H54 (cell line): ENCODE data around the gene USP40.

ENCODE experiments used
- DNase-seq: peaks from one replicate; pipeline ENCODE4 v3.0.0; 2011; ENCODE audit warnings: low spot score, mixed read lengths; ENCODE audit not compliant: insufficient read length
- FAIRE-seq: peaks from 3 replicates; lab custom pipeline; 2011; peaks lifted over from hg19 to GRCh38; lab: Jason Lieb, UNC
- POLR2A ChIP-seq: IDR thresholded peaks from 2 replicates; pipeline ENCODE4 v1.6.1; 2011; ENCODE audit warnings: low read depth, mild to moderate bottlenecking, low read length

The USP40 gene

DNA sequence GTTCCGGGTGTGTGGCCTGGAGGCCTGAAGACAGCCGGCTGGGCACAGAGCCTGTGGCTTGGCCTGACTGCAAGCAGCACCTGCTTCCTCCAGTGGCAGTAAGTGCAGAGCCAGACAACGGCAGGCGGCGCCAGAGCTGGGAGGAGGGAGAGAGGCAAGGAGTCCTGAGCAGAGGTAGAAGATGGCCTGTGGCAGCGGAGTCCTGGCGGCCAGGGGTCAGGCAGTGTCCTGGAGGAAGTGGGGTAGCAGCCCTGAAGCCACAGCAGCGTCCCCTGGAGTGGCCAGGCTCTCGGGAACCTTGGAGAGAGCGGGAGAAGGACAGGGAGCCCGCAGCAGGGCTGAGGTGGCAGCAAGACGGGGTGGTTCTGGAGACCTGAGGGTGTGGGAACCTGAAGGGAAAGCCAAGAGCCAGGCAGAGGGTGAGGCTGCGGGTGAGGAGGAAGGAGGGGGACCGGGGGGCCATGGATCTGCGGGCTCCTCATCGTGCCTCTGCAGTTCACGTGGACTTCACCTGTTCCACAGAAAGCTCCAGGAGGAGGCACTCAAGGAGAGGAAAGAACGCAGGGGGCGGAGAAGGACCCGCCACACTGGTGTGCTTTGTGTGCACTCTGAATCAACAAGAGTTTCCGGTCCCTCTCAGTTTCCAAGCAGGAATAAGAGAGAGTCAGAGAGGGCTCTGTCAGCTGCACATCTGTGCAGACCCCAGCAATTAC, 85.9 kb downstream of the USP40 start:
- no peak for TF ChIP-seq POLR2A
- DNase-seq (no peak), FAIRE-seq (no peak)

DNA sequence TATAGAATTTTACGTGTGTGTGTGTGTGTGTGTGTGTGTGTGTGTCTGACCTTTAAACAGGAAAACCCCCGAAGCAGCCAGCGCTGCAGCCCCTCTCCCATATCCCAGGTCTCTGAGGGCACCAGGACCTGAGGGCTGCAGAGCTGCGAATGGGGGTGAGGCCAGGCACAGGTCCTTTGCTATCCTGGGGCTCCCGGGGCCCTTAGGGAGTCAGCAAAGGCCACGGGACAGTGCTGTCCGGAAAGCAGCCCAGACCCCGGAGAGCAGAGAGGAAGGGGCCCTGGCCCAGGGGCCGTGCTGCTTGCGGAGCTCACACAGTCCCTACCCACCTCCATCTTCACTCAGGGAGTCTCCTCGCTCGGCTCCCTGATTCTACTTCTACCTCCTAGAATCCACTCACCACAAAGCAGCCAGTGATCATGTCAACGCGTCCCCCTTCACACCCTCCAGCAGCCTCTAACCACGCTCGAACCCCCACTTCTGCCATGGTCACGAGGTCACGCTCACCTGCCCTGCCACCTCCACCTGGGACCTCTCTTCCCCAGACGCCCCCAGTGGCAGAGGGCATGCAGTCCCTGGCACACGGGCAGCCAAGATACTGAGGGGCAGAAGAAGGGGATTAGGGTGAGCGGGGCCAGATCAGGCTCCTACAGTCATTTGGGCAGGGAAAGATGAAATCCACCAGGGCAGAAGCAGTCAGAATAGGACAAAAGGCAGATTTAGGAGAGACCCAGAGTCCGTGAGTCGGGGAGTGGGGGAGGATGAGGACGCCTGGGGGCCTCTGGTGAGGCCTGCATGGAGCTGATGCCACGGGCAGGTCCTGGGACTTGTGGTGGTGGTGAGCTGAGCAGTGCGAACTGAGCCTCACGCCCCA, 86.7 kb downstream of the USP40 start:
- no peak for FAIRE-seq
- no peak for TF ChIP-seq POLR2A
- DNase-seq, result no peak

DNA sequence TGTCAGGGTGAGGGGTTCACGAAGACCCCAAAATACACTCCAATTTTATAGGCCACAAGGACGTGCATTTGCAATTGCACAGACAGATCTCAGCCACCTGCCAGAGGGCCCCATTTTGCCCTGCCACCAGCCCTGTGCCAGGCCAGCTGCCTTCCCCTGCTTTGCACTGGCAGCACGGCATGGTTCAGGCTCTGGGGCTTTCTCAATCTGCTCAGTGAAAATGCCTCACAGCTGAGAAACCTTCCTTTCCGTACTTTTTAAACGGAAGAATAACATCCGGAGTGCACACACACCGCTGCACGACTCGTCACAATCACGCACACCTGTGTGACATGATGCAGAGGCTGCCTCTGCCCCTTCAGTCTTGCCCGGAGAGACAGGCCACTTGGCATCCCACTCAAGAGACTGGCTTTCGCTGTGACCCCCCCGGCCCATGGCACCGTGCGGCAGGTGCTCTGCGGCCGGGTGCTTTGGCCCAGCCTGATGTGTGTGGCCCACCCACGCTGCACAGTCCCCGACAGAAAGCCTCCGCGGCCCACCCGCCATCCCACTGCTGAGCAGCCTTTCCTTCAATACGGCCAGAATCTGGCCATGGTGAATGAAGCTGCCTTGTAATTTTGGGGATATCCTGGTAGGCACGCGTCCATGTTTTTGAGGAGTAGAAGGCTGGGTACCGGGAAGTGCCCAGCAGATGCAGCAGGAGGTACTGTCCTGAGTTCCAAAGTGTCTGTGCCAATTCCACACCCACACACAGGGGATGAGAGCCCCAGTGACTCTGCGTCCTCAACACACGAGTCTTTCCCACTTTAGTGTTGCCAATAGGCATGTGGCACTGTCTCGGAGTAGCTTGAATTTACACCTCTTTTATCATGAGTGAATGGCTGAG, 88.8 kb downstream of the USP40 start:
- no peak for DNase-seq
- FAIRE-seq, result no peak
- TF ChIP-seq POLR2A, result no peak

DNA sequence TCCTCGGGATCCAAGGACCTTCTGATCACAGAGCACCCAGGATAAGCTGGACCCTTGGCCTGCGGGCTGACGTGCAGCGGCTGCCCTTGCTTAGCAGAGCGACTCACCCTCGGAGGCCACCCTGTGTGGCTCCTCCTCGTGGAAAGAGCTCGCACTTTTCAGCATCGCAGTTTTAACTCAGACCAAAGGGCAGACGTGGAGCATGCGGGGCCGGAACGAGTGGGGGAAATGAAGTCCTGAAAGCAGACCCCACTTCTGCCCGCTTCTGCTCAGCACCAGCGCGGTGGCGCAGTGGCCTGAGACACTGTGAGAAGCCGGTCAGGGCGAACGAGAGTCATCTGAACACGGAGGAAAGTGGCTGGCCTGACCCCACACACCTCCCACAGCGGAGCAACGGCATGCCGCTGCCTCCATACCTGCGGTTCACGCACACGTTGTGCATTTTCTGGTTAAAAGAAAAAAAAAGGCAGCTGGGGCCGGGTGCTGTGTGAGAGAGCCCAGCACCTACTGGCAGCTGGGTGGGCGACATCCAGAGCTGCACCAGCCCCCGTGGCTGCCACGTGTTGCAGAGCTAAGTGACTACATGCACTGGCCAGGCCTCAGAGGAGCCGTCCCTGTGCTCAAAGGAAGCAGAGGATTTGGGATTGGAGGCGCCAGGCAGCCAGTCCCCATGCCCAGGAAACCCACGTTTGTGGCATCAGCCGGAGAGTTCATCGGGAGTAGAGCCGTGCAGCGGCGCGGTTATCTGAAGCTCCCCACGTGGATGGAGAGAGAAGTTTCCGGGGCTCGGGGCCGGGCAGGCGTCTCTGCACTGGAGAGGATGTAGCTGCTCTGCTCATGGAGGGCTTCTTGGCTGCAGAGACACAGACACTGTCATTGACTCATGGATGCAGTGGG, 89.7 kb downstream of the USP40 start:
- FAIRE-seq (no peak), DNase-seq (no peak)

DNA sequence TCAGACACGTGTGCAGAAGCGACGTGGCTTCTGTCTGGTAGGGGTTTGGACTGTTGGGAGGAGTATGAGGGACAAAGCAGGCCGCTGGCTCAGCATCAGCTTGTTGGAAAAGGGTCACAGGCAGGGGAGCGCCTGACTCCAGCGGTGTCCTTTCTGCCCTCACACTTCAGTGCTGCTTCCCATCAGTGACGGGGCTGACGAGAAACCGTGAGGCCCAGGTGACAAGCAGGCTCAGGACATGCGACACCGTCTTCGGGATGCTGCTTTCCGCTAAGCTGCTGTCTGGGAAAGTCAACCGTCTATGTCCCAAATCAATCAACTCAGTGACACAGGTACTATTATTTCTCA, 90.5 kb downstream of the USP40 start:
- no peak for TF ChIP-seq POLR2A
- DNase-seq (no peak), FAIRE-seq (no peak)

More for the DNA sequence above, 89.7 kb downstream of the USP40 start:
- TF ChIP-seq POLR2A, result no peak

DNA sequence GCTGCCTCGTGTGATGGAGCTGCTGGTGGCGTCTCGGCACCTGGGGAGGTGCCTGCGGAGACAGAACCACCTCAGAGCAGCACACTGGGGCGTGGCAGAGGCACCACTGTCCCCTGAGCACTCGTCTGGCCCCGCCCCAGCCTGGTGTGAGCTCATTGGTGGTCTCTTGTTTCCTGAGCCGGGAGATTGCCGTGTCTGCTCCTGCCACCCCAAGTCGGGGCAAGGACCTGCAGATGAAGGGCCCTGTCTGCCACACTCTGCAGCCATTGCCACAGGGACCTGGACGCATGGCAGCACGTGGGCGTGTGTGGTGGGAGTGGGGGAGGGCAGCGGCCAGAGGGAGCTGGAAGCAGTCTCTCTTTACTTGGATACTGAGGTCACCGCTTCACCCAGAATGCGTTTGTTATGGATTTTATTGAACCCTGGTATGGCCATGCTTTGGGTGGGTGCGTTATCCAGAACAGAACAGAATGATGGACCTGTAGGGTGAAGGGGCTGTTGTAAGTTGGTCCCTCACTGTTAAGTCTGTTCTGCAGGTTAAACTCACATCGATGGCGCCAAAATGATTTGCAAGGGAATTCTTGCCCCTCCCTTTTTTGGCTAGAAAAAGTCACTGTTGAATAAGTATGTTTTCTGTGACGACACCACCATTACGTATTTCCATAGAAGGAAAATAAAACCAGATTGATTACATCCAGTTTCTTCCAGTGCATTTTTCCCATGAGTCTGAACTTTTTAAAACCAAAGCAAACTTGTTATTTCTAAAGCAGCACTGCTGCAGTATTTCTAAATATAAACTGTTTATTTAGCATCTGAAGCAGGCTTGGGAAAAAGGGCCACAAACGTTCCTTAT, 92.0 kb downstream of the USP40 start:
- FAIRE-seq (no peak), DNase-seq (no peak)
- TF ChIP-seq POLR2A, result no peak

DNA sequence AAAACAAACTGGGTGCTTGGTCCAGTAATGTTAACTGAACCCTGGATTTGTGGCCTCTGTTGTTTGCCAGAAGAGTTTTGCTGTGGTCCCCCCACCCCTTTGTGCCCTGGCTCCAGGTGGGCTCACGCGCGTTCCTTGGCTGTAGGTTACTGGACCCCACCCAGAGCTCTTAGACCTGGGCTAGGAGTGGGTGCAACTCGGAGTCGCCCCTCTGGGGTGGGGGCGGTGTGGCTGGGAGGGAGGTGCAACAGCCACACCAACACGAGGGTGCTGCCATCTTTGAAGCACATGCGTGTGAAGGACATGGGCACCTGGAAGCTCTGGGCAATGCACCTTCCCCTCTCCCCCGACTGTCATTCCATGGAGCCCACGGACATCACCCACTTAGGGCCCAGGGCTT, 92.7 kb downstream of the USP40 start:
- FAIRE-seq, result no peak
- DNase-seq, result no peak
- no peak for TF ChIP-seq POLR2A

DNA sequence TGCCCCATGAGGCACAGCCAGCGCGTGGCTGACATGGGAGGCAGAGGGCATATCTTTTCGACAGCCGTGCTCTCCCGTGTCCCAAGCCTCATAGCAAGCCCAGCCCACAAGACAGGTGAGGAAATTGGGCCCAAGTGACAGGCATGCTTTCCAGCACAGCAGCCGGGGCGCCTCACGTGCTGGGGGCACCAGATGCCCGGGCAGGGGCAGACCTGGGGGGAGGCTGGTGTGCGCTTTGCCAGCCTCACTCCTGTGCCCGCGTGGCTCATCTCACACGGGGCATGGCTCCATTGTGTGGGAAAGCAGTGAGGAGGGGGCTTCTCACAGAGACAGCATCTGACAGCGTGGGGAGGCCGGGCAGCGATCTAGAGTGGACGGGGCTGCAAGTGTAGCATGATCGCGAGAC, 93.2 kb downstream of the USP40 start:
- FAIRE-seq, result no peak
- DNase-seq, result no peak
- no peak for TF ChIP-seq POLR2A

DNA sequence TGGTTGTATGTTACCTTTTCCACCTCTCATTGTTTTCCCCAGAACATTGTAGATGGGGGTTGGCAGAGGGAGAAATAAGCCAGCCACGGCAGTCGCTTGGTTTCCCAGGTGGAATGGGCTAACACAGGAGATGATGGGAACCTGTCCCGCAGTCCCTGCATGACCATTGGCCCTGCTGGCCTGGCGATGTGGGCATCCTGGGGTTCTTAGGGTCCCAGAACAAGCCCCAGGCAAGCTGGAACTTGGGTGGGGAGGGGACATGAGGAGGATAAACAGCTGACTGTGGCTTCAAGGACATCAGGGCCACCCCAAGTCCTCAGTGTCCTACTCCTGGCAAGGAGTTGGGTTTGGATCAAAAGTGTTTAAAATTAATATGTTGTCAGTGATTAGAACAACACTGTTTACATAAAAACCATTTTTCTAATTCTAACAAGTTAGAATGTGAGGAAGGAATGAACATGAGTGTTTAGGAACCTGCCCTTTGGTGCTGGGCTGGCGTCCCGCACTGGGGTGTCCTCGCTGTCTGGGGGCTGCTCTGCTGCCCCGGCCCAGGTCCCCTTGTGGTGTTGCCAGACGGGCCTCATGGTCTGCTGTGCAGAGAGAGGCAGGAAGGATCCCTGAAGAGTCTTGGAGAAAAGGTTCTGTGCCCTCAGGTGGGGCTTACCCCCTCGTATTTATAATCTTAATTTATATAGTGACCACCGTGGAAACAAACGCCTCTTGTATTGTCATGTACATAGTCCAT, 95.1 kb downstream of the USP40 start:
- TF ChIP-seq POLR2A, result no peak
- DNase-seq, result no peak
- FAIRE-seq, result no peak

DNA sequence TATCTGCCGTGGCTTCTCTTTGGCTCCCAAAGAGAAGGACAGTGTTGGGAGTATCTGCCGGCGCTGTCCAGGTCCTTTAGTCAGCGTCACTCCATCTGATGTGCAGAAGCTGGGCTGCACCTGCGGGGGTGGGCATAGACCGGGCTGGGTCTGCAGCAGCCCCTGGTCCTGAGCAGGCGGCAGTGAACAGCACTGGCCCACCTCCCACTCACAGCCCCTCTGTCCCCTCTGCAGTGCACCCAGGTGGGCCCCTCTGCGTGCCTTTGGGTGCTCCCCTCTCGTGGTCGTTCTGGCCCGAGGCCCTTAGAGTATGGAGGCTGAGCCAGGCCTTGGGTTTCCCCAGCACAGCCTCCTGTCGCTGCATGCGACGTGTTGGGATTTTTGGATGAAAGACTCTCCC, 95.7 kb downstream of the USP40 start:
- TF ChIP-seq POLR2A, result no peak
- no peak for FAIRE-seq
- DNase-seq, result no peak

DNA sequence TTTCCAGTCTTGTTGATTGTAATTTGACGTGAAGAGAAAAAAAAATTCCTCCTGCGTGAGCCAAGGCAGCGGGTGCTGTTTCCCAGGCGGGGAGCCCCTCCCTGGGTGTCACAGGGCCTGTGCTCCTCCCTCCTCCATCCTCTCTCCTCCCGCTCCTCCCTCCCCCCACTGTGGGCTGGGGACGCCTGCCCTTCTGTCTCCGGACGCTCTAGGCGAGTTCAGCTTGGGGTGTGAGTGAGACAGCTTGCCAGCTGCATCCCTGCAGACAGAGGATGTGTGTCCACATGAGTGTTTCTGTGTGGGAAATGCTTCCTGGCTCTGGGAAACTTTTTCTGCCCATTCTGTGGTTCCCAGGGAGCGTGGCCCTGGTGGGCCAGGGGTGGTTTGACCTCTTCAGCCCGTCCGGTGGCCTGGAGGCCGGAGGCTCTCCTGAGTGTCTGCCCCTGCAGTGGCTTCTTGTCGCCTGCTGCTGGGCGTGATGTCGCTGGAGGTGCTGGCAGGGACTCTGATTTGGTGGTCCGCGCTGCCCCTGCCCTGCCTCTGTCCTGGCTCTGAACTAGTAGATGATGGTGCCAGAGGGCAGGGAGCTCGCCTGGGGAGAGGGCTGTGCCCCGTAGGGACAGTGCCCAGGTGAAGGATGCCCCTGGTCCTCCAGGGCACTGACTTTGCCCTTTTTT, 96.4 kb downstream of the USP40 start:
- DNase-seq, result no peak
- no peak for FAIRE-seq

More for the DNA sequence above, 96.4 kb downstream of the USP40 start:
- TF ChIP-seq POLR2A, result no peak
